Neural cell (in vitro differentiated cells): ENCODE measurements around the gene AASS.
"Not testable (repeated sequence)": the region's sequence is repeated elsewhere in the genome, so short reads cannot be mapped to it uniquely, and the experiment has no call there.

Experiments used
- CTCF ChIP-seq: fragments of 450-650 bp; IDR thresholded peaks from 2 replicates; pipeline ENCODE4 v1.5.1; 2014; ENCODE audit warnings: antibody characterized with exemption, mild to moderate bottlenecking, moderate library complexity; ENCODE audit not compliant: poor library complexity, severe bottlenecking
- RAD21 ChIP-seq: fragments of 450-650 bp; conservative IDR thresholded peaks from 2 replicates; pipeline ENCODE4 v1.6.1; 2014; ENCODE audit warnings: antibody characterized with exemption, mild to moderate bottlenecking, moderate library complexity

GRCh38 chr7:122134793-122135192 is 9.3 kb downstream of the AASS start:
- not testable (repeated sequence) for TF ChIP-seq CTCF, RAD21
